ENCODE measurements around the gene EMC9. TPM values are rescaled to one million over a fixed set of nuclear protein-coding genes. Genes with fewer than 3 reads are reported as not detected.

Gene EMC9
- total RNA-seq, 4 donors from 2014 or later = 13.6 to 18.8 (median 16.3) TPM

GRCh38 chr14:24129410-24129998 lies 11.9 kb downstream of the EMC9 start:
- in situ Hi-C loops (cut with MboI; ENCODE audit: low sequenced_read_pairs in 4 of 4) = loop anchor here in 1 of 4 donors (25.0 kb wide), 1 partner anchor 817 kb away; the partner anchor contains the start of genes BCL2L2, PABPN1 and PPP1R3E
- DNase-seq = no peak
- H3K4me3 ChIP-seq = no peak overlapping the region
- no peaks in the 10 kb centered on the region for H3K9me3 ChIP-seq
- intact Hi-C loops (cut with DNase I; ENCODE audit: low total_unique reads) = no loop called here
- H3K36me3 ChIP-seq = no peaks in the 10 kb centered on the region
- no peak for TF ChIP-seq POLR2A (IDR thresholded peaks at IDR 0.05)
- TF ChIP-seq, protein P1, sequence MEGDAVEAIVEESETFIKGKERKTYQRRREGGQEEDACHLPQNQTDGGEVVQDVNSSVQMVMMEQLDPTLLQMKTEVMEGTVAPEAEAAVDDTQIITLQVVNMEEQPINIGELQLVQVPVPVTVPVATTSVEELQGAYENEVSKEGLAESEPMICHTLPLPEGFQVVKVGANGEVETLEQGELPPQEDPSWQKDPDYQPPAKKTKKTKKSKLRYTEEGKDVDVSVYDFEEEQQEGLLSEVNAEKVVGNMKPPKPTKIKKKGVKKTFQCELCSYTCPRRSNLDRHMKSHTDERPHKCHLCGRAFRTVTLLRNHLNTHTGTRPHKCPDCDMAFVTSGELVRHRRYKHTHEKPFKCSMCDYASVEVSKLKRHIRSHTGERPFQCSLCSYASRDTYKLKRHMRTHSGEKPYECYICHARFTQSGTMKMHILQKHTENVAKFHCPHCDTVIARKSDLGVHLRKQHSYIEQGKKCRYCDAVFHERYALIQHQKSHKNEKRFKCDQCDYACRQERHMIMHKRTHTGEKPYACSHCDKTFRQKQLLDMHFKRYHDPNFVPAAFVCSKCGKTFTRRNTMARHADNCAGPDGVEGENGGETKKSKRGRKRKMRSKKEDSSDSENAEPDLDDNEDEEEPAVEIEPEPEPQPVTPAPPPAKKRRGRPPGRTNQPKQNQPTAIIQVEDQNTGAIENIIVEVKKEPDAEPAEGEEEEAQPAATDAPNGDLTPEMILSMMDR (IDR thresholded peaks at IDR 0.05 in 4 of 5, conservative IDR thresholded peaks at IDR 0.05 in 1 of 5) = no peak
- peaks cover 29 to 34% of the 10 kb centered on the region in 2 donors for H3K4me1 ChIP-seq
- peak overlapping the region; percentile 95 to 99 (median 98) for H3K27ac ChIP-seq
- no peaks in the 10 kb centered on the region for H3K27me3 ChIP-seq
- ATAC-seq = no peak

DNA sequence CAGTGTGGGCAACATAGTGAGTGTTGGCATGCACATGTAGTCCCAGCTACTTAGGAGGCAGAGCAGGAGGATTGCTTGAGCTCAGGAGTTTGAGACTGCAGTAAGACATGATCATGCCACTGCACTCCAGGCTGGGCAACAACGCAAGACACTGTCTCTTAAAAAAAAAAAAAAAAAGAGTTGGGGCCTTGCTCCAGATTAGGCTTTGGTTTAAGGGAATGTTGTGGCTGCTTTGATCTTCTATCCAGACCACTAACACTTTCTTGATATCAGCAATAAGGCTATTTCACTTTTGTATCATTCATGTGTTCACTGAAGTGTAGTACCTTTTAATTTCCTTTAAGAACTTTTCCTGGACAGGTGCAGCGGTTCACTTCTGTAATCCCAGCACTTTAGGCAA lies 13.7 kb downstream of the EMC9 start:
- Histone ChIP-seq H3K27me3 (no peaks in the 10 kb centered on the region), H3K27ac (peak overlapping the region in 1 of 4 donors; percentile 31), H3K4me3 (no peak overlapping the region), H3K4me1 (peaks cover 25 to 28% of the 10 kb centered on the region in 2 donors), H3K36me3 (peaks cover 0 to 17% of the 10 kb centered on the region in 2 donors), H3K9me3 (no peaks in the 10 kb centered on the region)
- in situ Hi-C loops (cut with MboI; ENCODE audit: low sequenced_read_pairs in 4 of 4) (loop anchor here in 1 of 4 donors (25.0 kb wide), 1 partner anchor 815 kb away; the partner anchor contains the start of genes BCL2L2, PABPN1 and PPP1R3E), intact Hi-C loops (cut with DNase I; ENCODE audit: low total_unique reads) (no loop called here)
- TF ChIP-seq, protein P1 (IDR thresholded peaks at IDR 0.05 in 4 of 5, conservative IDR thresholded peaks at IDR 0.05 in 1 of 5) = no peak
- TF ChIP-seq POLR2A (IDR thresholded peaks at IDR 0.05) = no peak
- no peak for ATAC-seq
- DNase-seq = no peak

GRCh38 chr14:24126939-24127338 lies 14.5 kb downstream of the EMC9 start:
- Histone ChIP-seq H3K27me3 (no peaks in the 10 kb centered on the region), H3K9me3 (no peaks in the 10 kb centered on the region), H3K4me1 (peaks cover 18 to 21% of the 10 kb centered on the region in 2 donors), H3K36me3 (peaks cover 0 to 24% of the 10 kb centered on the region in 2 donors), H3K4me3 (no peak overlapping the region), H3K27ac (peak overlapping the region in 1 of 4 donors; percentile 31)
- intact Hi-C loops (cut with DNase I; ENCODE audit: low total_unique reads) = no loop called here
- ATAC-seq (no peak), DNase-seq (no peak)
- TF ChIP-seq POLR2A (IDR thresholded peaks at IDR 0.05) = no peak
- TF ChIP-seq, protein P1 (IDR thresholded peaks at IDR 0.05 in 4 of 5, conservative IDR thresholded peaks at IDR 0.05 in 1 of 5) = no peak
- in situ Hi-C loops (cut with MboI; ENCODE audit: low sequenced_read_pairs in 4 of 4) = loop anchor here in 1 of 4 donors (25.0 kb wide), 1 partner anchor 815 kb away; the partner anchor contains the start of genes BCL2L2, PABPN1 and PPP1R3E

DNA sequence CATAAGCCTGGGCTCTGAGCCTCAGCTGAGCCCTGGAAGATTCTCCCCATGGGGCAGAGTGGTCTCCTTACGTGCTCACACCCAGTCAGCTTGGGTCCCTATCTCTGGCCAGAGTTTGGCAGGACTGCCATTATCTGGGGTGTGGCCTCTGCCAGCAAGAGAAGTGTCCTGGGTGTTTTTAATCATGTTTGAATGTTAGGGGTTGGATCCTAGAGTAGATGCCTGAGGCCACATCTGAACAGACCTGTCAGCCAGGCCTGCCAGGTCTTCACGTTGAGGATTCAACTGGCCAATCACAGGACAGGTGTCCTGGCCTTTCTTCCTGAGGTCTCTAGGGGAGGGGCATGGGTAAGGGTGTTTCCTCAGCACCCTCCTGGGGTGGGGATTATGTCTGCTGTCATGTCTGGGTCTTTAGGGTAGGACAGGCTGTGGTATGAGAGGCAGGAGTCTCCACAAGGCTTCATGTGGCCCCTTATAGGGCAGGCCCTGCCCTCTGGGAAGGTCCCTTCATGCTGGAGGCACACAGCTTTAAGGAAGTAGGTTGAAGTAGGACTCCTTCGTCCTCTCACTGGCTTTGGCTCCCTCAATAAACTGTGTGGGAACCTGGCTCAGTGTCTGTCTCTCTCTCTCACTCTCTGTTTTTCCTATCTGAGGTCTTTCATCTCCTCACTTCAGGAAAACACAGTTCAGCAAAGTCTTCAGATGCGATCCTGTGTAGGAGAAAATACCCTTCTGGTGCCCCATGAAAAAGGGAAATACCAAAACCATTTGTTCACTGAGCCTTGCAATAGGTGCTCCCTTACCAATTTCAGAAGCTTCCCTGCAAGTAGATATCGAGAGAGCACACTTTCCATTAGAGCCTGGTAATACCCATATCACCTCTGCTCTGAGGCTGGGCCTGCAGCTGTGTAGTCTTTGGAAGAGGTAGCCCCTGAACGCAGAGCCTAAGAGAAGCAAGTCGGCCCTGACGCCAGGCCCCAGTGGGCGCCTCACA lies 17.7 kb downstream of the EMC9 start:
- no peak for ATAC-seq

More for the DNA sequence above, 17.7 kb downstream of the EMC9 start:
- Histone ChIP-seq H3K27me3 (no peaks in the 10 kb centered on the region), H3K9me3 (no peaks in the 10 kb centered on the region), H3K4me3 (no peak overlapping the region), H3K27ac (no peak overlapping the region), H3K4me1 (no peaks in the 10 kb centered on the region), H3K36me3 (peaks cover 2 to 57% of the 10 kb centered on the region in 2 donors)
- no peak for DNase-seq
- in situ Hi-C loops (cut with MboI; ENCODE audit: low sequenced_read_pairs in 4 of 4) (no loop called here), intact Hi-C loops (cut with DNase I; ENCODE audit: low total_unique reads) (no loop called here)
- TF ChIP-seq, protein P1 (IDR thresholded peaks at IDR 0.05 in 4 of 5, conservative IDR thresholded peaks at IDR 0.05 in 1 of 5) = no peak
- no peak for TF ChIP-seq POLR2A (IDR thresholded peaks at IDR 0.05)
